ENCODE data around the gene PPP1R3G. TPM values are rescaled to one million over a fixed set of nuclear protein-coding genes. Genes with fewer than 3 reads are reported as not detected.

The PPP1R3G gene
- total RNA-seq: under 1 TPM in 1 of 2 donors, not detected in 1; 0.26 TPM

- H3K4me3 ChIP-seq: peak within 1 kb of the TSS in 1 of 2 donors; percentile 17
- peaks cover 26% of the 10 kb centered on the region for H3K4me1 ChIP-seq
- no peak within 1 kb of the TSS for H3K27ac ChIP-seq
- H3K9me3 ChIP-seq: no peaks in the 10 kb centered on the region
- ATAC-seq: peak; percentile 48
- H3K36me3 ChIP-seq (replicated peaks in 1 of 2; ENCODE audit: insufficient read depth in 1 of 2, low read depth in 2 of 2): no peaks in the 10 kb centered on the region
- TF ChIP-seq CTCF (IDR thresholded peaks at IDR 0.05) (no peak), POLR2A (IDR thresholded peaks at IDR 0.05) (no peak)
- intact Hi-C loops (cut with DNase I): no loop called here
- WGBS, 2 donors: 0 to 1% methylated on average over 15 to 82 of the region's 83 CpGs
- no peaks in the 10 kb centered on the region for H3K27me3 ChIP-seq
- DNase-seq: peak in 3 of 4 donors; percentile 17 to 25 (median 24)
Observed at GRCh38 chr6:5084781-5085647, at the start of gene PPP1R3G. TSS of gene PPP1R3G (plus strand) at chr6:5085341. CDS start at chr6:5085486, 145 bp downstream.

GRCh38 chr6:5036269-5036668 is 48.9 kb upstream of the PPP1R3G start:
- no peak for DNase-seq

DNA sequence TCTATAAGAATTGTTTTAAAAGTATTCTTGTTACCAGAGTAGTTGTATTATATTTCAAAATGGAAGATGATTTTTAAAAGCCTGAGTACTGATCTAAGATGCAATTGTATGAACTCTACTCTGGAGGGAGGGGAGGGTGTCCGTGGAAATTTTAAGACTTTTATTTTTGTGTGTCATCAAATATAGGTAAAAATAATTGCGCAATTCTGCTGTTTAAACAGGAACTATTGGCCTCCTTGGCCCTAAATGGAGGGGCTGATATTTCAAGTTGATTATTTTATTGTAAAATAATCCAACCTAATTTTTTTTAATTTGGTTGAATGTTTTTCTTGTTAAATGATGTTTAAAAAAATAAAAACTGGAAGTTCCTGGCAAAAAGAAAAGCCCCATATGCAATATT is 43.2 kb upstream of the PPP1R3G start:
- no peaks in the 10 kb centered on the region for H3K4me1 ChIP-seq
- H3K27ac ChIP-seq: no peak overlapping the region
- H3K36me3 ChIP-seq (replicated peaks in 1 of 2; ENCODE audit: insufficient read depth in 1 of 2, low read depth in 2 of 2): no peaks in the 10 kb centered on the region
- H3K27me3 ChIP-seq: no peaks in the 10 kb centered on the region
- TF ChIP-seq CTCF (IDR thresholded peaks at IDR 0.05) (no peak), POLR2A (IDR thresholded peaks at IDR 0.05) (no peak)
- DNase-seq (no peak), ATAC-seq (no peak)
- intact Hi-C loops (cut with DNase I): no loop called here
- H3K9me3 ChIP-seq: no peaks in the 10 kb centered on the region
- WGBS, 2 donors: 33 to 37% methylated on average over 2 of the region's 2 CpGs
- H3K4me3 ChIP-seq: no peak overlapping the region

More at GRCh38 chr6:5036269-5036668, 48.9 kb upstream of the PPP1R3G start:
- H3K4me1 ChIP-seq: no peaks in the 10 kb centered on the region
- no peak for ATAC-seq
- H3K4me3 ChIP-seq: no peak overlapping the region
- 74 to 86% methylated on average over 8 of the region's 8 CpGs for WGBS, 2 donors
- no peaks in the 10 kb centered on the region for H3K36me3 ChIP-seq (replicated peaks in 1 of 2; ENCODE audit: insufficient read depth in 1 of 2, low read depth in 2 of 2)
- no peak overlapping the region for H3K27ac ChIP-seq
- H3K27me3 ChIP-seq: no peaks in the 10 kb centered on the region
- intact Hi-C loops (cut with DNase I): no loop called here
- no peak for TF ChIP-seq CTCF (IDR thresholded peaks at IDR 0.05)
- no peak for TF ChIP-seq POLR2A (IDR thresholded peaks at IDR 0.05)
- H3K9me3 ChIP-seq: no peaks in the 10 kb centered on the region

DNA sequence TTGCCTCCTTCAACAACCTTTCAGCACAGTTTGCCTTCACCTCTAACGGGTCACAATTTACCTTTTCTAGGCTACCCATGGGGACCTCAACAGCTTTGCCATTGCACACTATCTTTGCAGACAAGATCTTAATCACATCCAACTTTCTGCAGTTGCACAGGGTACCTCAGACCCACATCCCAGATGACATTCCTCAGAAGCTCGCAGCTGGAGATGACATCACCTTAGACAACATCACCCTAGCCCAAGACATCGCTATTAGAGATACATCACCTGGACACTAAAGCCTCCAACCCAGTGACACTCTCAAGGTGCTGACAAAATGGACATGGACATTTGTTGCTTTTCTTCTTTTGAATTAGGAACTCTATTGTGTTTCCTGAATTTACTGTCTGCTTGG is 42.7 kb upstream of the PPP1R3G start:
- TF ChIP-seq CTCF (IDR thresholded peaks at IDR 0.05): no peak
- TF ChIP-seq POLR2A (IDR thresholded peaks at IDR 0.05): no peak
- ATAC-seq (no peak), DNase-seq (no peak)
- Histone ChIP-seq H3K27me3 (no peaks in the 10 kb centered on the region), H3K27ac (no peak overlapping the region), H3K36me3 (replicated peaks in 1 of 2; ENCODE audit: insufficient read depth in 1 of 2, low read depth in 2 of 2) (no peaks in the 10 kb centered on the region), H3K9me3 (no peaks in the 10 kb centered on the region), H3K4me1 (no peaks in the 10 kb centered on the region), H3K4me3 (no peak overlapping the region)
- 87 to 89% methylated on average over 3 of the region's 3 CpGs for WGBS, 2 donors
- intact Hi-C loops (cut with DNase I): no loop called here

Measured in body of pancreas (tissue), 4 donors.